ENCODE data around the gene DNAH1.

DNA sequence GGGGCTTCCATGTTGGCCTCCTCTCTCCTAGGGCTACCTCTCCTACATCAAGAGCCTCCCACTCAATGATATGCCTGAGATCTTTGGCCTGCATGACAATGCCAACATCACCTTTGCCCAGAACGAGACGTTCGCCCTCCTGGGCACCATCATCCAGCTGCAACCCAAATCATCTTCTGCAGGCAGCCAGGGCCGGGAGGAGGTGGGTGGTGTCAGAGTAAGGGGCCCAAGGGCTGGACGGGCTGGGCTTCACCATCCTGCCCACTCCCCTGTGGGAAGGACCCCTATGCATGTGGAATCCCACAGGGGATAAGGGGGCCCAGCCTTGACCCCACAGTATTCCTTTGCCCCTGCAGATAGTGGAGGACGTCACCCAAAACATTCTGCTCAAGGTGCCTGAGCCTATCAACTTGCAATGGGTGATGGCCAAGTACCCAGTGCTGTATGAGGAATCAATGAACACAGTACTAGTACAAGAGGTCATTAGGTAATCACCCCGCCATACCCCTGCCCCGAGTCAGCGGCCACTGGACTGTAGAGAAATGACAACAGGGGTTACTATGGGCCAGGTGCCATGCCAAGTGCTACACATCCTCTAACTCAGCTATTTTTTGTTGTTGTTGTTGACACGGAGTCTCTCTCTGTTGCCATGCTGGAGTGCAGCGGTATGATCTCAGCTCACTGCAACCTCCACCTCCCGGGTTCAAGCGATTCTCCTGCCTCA, 81.7 kb downstream of the DNAH1 start:
- TF ChIP-seq, protein P1, sequence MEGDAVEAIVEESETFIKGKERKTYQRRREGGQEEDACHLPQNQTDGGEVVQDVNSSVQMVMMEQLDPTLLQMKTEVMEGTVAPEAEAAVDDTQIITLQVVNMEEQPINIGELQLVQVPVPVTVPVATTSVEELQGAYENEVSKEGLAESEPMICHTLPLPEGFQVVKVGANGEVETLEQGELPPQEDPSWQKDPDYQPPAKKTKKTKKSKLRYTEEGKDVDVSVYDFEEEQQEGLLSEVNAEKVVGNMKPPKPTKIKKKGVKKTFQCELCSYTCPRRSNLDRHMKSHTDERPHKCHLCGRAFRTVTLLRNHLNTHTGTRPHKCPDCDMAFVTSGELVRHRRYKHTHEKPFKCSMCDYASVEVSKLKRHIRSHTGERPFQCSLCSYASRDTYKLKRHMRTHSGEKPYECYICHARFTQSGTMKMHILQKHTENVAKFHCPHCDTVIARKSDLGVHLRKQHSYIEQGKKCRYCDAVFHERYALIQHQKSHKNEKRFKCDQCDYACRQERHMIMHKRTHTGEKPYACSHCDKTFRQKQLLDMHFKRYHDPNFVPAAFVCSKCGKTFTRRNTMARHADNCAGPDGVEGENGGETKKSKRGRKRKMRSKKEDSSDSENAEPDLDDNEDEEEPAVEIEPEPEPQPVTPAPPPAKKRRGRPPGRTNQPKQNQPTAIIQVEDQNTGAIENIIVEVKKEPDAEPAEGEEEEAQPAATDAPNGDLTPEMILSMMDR (IDR thresholded peaks at IDR 0.05; ENCODE audit: low read length) = no peak
- TF ChIP-seq EZH2phosphoT487 (IDR thresholded peaks at IDR 0.05; ENCODE audit: low read length) = no peak
- TF ChIP-seq EZH2 (optimal IDR thresholded peaks at IDR 0.05; ENCODE audit: low read depth, low read length) = no peak
